ENCODE results near the gene PCSK1N. TPM values are rescaled to one million over a fixed set of nuclear protein-coding genes. Genes with fewer than 3 reads are reported as not detected.

Gene PCSK1N
- total and polyA plus RNA-seq, 9 of the 15 experiments (the other 6 are each of a cell fraction or from before 2014, with no cell fraction given) = 0.07 to 0.55 (median 0.54) TPM; not detected in 6

DNA sequence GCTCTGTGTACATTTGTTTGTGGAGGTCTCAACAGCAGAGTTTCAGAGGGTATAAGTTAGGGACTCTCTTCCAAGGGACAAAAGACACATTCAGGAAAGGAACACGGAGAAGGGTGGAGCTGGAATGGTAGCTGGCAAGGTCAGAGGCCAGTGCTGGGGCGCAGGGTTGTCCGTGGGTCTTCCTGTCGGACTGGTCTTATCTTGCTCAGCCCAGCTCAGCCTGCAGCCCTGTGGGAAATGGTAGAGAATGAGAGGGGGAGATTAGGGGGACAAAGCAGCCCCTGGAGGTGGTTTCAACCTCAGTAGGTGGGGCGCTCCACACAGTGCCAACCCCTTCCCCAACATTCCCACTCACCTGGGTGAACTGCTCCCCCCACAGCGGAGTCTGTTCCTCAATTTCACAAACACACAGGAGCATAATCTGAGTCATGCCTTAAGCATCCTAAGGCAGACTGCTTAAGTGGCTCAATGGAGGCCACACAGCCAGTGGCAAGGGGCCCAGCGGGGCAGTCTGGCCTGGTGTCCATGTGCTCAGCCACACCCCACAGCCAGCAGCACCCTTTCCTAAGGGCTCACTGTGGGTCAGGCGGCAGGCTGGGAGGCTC lies 40.4 kb downstream of the PCSK1N start (continued):
- TF ChIP-seq, protein P1, sequence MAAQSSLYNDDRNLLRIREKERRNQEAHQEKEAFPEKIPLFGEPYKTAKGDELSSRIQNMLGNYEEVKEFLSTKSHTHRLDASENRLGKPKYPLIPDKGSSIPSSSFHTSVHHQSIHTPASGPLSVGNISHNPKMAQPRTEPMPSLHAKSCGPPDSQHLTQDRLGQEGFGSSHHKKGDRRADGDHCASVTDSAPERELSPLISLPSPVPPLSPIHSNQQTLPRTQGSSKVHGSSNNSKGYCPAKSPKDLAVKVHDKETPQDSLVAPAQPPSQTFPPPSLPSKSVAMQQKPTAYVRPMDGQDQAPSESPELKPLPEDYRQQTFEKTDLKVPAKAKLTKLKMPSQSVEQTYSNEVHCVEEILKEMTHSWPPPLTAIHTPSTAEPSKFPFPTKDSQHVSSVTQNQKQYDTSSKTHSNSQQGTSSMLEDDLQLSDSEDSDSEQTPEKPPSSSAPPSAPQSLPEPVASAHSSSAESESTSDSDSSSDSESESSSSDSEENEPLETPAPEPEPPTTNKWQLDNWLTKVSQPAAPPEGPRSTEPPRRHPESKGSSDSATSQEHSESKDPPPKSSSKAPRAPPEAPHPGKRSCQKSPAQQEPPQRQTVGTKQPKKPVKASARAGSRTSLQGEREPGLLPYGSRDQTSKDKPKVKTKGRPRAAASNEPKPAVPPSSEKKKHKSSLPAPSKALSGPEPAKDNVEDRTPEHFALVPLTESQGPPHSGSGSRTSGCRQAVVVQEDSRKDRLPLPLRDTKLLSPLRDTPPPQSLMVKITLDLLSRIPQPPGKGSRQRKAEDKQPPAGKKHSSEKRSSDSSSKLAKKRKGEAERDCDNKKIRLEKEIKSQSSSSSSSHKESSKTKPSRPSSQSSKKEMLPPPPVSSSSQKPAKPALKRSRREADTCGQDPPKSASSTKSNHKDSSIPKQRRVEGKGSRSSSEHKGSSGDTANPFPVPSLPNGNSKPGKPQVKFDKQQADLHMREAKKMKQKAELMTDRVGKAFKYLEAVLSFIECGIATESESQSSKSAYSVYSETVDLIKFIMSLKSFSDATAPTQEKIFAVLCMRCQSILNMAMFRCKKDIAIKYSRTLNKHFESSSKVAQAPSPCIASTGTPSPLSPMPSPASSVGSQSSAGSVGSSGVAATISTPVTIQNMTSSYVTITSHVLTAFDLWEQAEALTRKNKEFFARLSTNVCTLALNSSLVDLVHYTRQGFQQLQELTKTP (IDR thresholded peaks at IDR 0.05; ENCODE audit: low read depth in 1 of 2, partially characterized antibody in 2 of 2) = no peak
- TF ChIP-seq TEAD1 (CRISPR knock-in tag; IDR thresholded peaks at IDR 0.05) (no peak; a peak in 1 of 4 replicates), PREB (CRISPR knock-in tag; IDR thresholded peaks at IDR 0.05) (no peak), DPF2 (IDR thresholded peaks at IDR 0.05) (peak; percentile 27; the same call in 1 of the 2 replicates), MCM3 (IDR thresholded peaks at IDR 0.05) (no peak), JUNB (CRISPR knock-in tag; conservative IDR thresholded peaks at IDR 0.05) (0 out of 2 replicates have a peak, but pooled peaks have one; percentile 1), REST (IDR thresholded peaks at IDR 0.05; ENCODE audit: borderline replicate concordance) (peak; percentile 65), REST (CRISPR knock-in tag; IDR thresholded peaks at IDR 0.05; ENCODE audit: low read depth) (no peak), ETV5 (CRISPR knock-in tag; IDR thresholded peaks at IDR 0.05; ENCODE audit: low read depth) (0 out of 2 replicates have a peak, but pooled peaks have one; percentile 42), NFE2 (IDR thresholded peaks at IDR 0.05; ENCODE audit: low read depth) (0 out of 2 replicates have a peak, but pooled peaks have one; percentile 26), MBD2 (IDR thresholded peaks at IDR 0.05; ENCODE audit: borderline replicate concordance, low read depth) (peak; percentile 28; the same call in 1 of the 2 replicates), TARDBP (IDR thresholded peaks at IDR 0.05) (0 out of 2 replicates have a peak, but pooled peaks have one; percentile 16), TCF3 (CRISPR knock-in tag; IDR thresholded peaks at IDR 0.05) (peak; percentile 62; the same call in 1 of the 2 replicates), HMG20B (CRISPR knock-in tag; IDR thresholded peaks at IDR 0.05) (no peak), ZBTB7A (IDR thresholded peaks at IDR 0.05; ENCODE audit: borderline replicate concordance, control insufficient read depth, low read depth, low read length) (peak; percentile 80; the same call in 1 of the 2 replicates), ARHGAP35 (IDR thresholded peaks at IDR 0.05; ENCODE audit: partially characterized antibody) (no peak)

Data from K562 (cell line).